ENCODE results near the gene CDK6. TPM values are rescaled to one million over a fixed set of nuclear protein-coding genes. Genes with fewer than 3 reads are reported as not detected.

CDK6 gene
- total RNA-seq, 4 donors from 2014 or later, result 22.2 to 45.4 (median 36.4) TPM

DNA sequence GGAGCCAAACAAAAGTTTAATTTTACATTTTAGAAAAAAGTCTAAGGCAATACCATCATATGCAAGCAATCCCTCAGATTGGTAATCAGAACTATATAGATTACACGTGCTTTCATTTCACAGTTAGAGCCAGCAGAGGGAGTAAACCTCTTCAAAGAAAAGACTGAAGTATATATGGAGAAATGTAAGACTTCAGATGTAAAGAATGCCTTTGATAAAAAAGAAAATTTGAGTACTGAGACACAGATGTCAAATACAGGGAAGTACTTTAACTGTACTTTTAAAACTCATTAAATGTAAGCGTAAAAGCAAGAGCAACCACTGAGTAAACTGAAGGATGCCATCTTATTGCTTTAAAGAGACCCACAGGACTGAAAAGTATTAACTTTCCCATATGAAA is 144.8 kb downstream of the CDK6 start:
- Histone ChIP-seq H3K4me3 (no peak overlapping the region), H3K27me3 (no peaks in the 10 kb centered on the region), H3K36me3 (no peaks in the 10 kb centered on the region), H3K9me3 (no peaks in the 10 kb centered on the region), H3K4me1 (peaks cover 4 to 39% (median 26%) of the 10 kb centered on the region in 4 donors), H3K27ac (replicated peaks in 1 of 4) (no peak overlapping the region)
- TF ChIP-seq EP300 (IDR thresholded peaks at IDR 0.05), result no peak
- TF ChIP-seq POLR2A (IDR thresholded peaks at IDR 0.05; ENCODE audit: low read depth), result no peak
- peak; percentile 42 to 59 (median 59) for TF ChIP-seq CTCF (IDR thresholded peaks at IDR 0.05)
- TF ChIP-seq POLR2AphosphoS5 (IDR thresholded peaks at IDR 0.05), result no peak
- 29% methylated on average over 2 of the region's 2 CpGs for WGBS
- DNase-seq (ENCODE audit: extremely low spot score), result no peak
- intact Hi-C loops (cut with DNase I), result loop anchor here (2.0 kb wide), 1 partner anchor 141 kb away; no protein-coding TSS in a partner anchor

GRCh38 chr7:92685136-92686042 is 151.0 kb downstream of the CDK6 start:
- WGBS, result 88% methylated on average over 6 of the region's 6 CpGs
- no peak for TF ChIP-seq EP300 (IDR thresholded peaks at IDR 0.05)
- Histone ChIP-seq H3K27me3 (no peaks in the 10 kb centered on the region), H3K36me3 (no peaks in the 10 kb centered on the region), H3K9me3 (no peaks in the 10 kb centered on the region), H3K27ac (replicated peaks in 1 of 4) (no peak overlapping the region), H3K4me3 (no peak overlapping the region), H3K4me1 (peaks cover 26 to 50% (median 34%) of the 10 kb centered on the region in 4 donors)
- intact Hi-C loops (cut with DNase I), result loop anchor here (10.0 kb wide), 1 partner anchor 369 kb away; no protein-coding TSS in a partner anchor
- DNase-seq (ENCODE audit: extremely low spot score), result no peak

- Histone ChIP-seq H3K27ac (replicated peaks in 1 of 4) (no peak overlapping the region), H3K9me3 (no peaks in the 10 kb centered on the region), H3K36me3 (no peaks in the 10 kb centered on the region), H3K27me3 (no peaks in the 10 kb centered on the region), H3K4me3 (no peak overlapping the region), H3K4me1 (peaks cover 26 to 51% (median 34%) of the 10 kb centered on the region in 4 donors)
- no peak for DNase-seq (ENCODE audit: extremely low spot score)
- intact Hi-C loops (cut with DNase I), result loop anchor here (10.0 kb wide), 1 partner anchor 371 kb away; no protein-coding TSS in a partner anchor
- TF ChIP-seq POLR2A (IDR thresholded peaks at IDR 0.05; ENCODE audit: low read depth), result no peak
- no peak for TF ChIP-seq POLR2AphosphoS5 (IDR thresholded peaks at IDR 0.05)
- no peak for TF ChIP-seq EP300 (IDR thresholded peaks at IDR 0.05)
- no peak for TF ChIP-seq CTCF (IDR thresholded peaks at IDR 0.05)
- 93% methylated on average over 1 of the region's 1 CpG for WGBS
Observed at GRCh38 chr7:92684274-92684673, 152.1 kb downstream of the CDK6 start.

- intact Hi-C loops (cut with DNase I), result loop anchor here (10.0 kb wide), 1 partner anchor 372 kb away; no protein-coding TSS in a partner anchor
- no peak for DNase-seq (ENCODE audit: extremely low spot score)
- H3K9me3 ChIP-seq, result no peaks in the 10 kb centered on the region
- no peaks in the 10 kb centered on the region for H3K36me3 ChIP-seq
- TF ChIP-seq POLR2AphosphoS5 (IDR thresholded peaks at IDR 0.05) (no peak), EP300 (IDR thresholded peaks at IDR 0.05) (no peak), CTCF (IDR thresholded peaks at IDR 0.05) (no peak), POLR2A (IDR thresholded peaks at IDR 0.05; ENCODE audit: low read depth) (no peak)
- no peak overlapping the region for H3K4me3 ChIP-seq
- H3K27ac ChIP-seq (replicated peaks in 1 of 4), result peak overlapping the region; percentile 53 to 65 (median 61)
- no peaks in the 10 kb centered on the region for H3K27me3 ChIP-seq
- peaks cover 34 to 60% (median 42%) of the 10 kb centered on the region in 4 donors for H3K4me1 ChIP-seq
- WGBS, result 19% methylated on average over 3 of the region's 3 CpGs
Observed at GRCh38 chr7:92682903-92683539, 153.4 kb downstream of the CDK6 start.

DNA sequence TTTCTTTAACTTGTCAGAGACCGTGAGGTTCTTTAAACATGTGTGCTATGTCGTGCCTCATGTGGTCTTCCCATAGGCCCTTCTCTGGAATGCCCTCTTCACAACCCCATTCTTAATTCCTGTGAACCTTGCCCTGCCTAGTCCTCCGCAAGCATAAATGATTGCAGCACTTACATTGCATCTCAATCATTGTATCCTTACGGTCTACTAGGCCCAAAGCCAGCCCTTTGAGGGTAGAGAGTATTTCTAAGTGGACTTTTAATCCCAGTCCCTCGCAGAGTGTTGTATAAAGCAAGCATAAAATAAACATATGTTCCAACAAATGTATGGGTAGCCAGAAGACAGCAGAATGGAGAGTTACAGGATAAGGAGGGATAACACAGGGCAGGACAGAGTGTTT is 154.0 kb downstream of the CDK6 start:
- Histone ChIP-seq H3K4me1 (peaks cover 34 to 62% (median 47%) of the 10 kb centered on the region in 4 donors), H3K9me3 (no peaks in the 10 kb centered on the region), H3K27me3 (no peaks in the 10 kb centered on the region), H3K27ac (replicated peaks in 1 of 4) (peak overlapping the region; percentile 53 to 65 (median 61)), H3K4me3 (no peak overlapping the region), H3K36me3 (no peaks in the 10 kb centered on the region)
- intact Hi-C loops (cut with DNase I), result loop anchor here (10.0 kb wide), 1 partner anchor 372 kb away; no protein-coding TSS in a partner anchor
- TF ChIP-seq POLR2AphosphoS5 (IDR thresholded peaks at IDR 0.05) (no peak), CTCF (IDR thresholded peaks at IDR 0.05) (no peak), EP300 (IDR thresholded peaks at IDR 0.05) (no peak), POLR2A (IDR thresholded peaks at IDR 0.05; ENCODE audit: low read depth) (no peak)
- 59% methylated on average over 5 of the region's 5 CpGs for WGBS
- no peak for DNase-seq (ENCODE audit: extremely low spot score)
